ENCODE measurements around the gene LBP.

DNA sequence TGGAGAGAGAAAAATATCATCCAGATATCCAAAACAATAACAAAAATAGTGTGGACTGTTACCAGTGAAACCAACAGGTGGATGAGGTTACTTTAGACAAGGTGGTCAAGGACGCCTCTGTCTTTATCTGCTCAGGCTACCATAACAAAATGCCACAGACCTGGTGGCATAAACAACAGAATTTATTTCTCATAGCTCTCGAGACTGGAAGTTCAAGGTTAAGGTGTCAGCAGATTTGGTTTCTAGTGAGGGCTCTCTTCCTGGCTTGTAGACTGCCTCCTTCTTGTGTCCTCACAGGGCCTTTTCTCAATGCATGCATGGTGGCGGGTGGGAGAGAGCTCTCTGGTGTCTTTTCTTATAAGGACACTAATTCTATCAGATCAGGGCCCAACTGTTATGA lies 21.1 kb upstream of the LBP start:
- TF ChIP-seq POLR2AphosphoS5 (IDR thresholded peaks at IDR 0.05; ENCODE audit: low read depth, low read length) = no peak
- TF ChIP-seq POLR2A (IDR thresholded peaks at IDR 0.05; ENCODE audit: low read depth, low read length) = no peak

Data from GM12891 (cell line).